Measurements from ENCODE around the gene PALD1. TPM values are rescaled to one million over a fixed set of nuclear protein-coding genes. Genes with fewer than 3 reads are reported as not detected.
A peak's percentile ranks its signal among the peaks of the same experiment; 100 is the strongest.

PALD1 gene
- total RNA-seq, 1 donor from 2014 or later = 9.6 TPM

- no peak overlapping the region for H3K9ac ChIP-seq
- TF ChIP-seq EZH2 (IDR thresholded peaks at IDR 0.05) = no peak
These were observed 82.5 kb downstream of the PALD1 start for GRCh38 chr10:70561070-70561469.

GRCh38 chr10:70561558-70561957, 83.0 kb downstream of the PALD1 start:
- no peak overlapping the region for H3K9ac ChIP-seq
- no peak overlapping the region for H3K4me2 ChIP-seq
- Mint-ChIP-seq H3K4me1 (peaks cover 39% of the 10 kb centered on the region), H3K27ac (peak overlapping the region; percentile 32), H3K4me3 (no peak overlapping the region), H3K27me3 (ENCODE audit: insufficient read depth, low read depth) (peaks cover 3% of the 10 kb centered on the region), H3K9me3 (no peaks in the 10 kb centered on the region), H3K36me3 (no peaks in the 10 kb centered on the region)
- no peak overlapping the region for H2AFZ ChIP-seq (replicated peaks)
- H3K4me3 ChIP-seq = no peak overlapping the region
- H3K9me3 ChIP-seq (ENCODE audit: low read depth) = no peaks in the 10 kb centered on the region
- H3K4me1 ChIP-seq = peaks cover 10% of the 10 kb centered on the region
- no peaks in the 10 kb centered on the region for H3F3A ChIP-seq (ENCODE audit: low read depth)
- no peaks in the 10 kb centered on the region for H3K27me3 ChIP-seq
- no peak overlapping the region for H3K27ac ChIP-seq
- no peak for DNase-seq (ENCODE audit: low spot score)
- TF ChIP-seq EZH2 (IDR thresholded peaks at IDR 0.05) (no peak), CTCF (IDR thresholded peaks at IDR 0.05) (no peak), EZH2phosphoT487 (IDR thresholded peaks at IDR 0.05) (no peak)
- H3K79me2 ChIP-seq (ENCODE audit: low read depth) = no peaks in the 10 kb centered on the region
- H4K20me1 ChIP-seq (ENCODE audit: low read depth) = no peaks in the 10 kb centered on the region
- H3K36me3 ChIP-seq = no peaks in the 10 kb centered on the region

More at GRCh38 chr10:70561070-70561469, 82.5 kb downstream of the PALD1 start:
- Histone ChIP-seq H4K20me1 (ENCODE audit: low read depth) (no peaks in the 10 kb centered on the region), H3K79me2 (ENCODE audit: low read depth) (no peaks in the 10 kb centered on the region), H3K9me3 (ENCODE audit: low read depth) (no peaks in the 10 kb centered on the region), H3K4me3 (no peak overlapping the region), H3K36me3 (no peaks in the 10 kb centered on the region), H2AFZ (replicated peaks) (no peak overlapping the region), H3K27me3 (no peaks in the 10 kb centered on the region), H3K27ac (no peak overlapping the region), H3F3A (ENCODE audit: low read depth) (no peaks in the 10 kb centered on the region), H3K4me2 (no peak overlapping the region), H3K4me1 (peaks cover 10% of the 10 kb centered on the region)
- no peak overlapping the region for H3K4me3 Mint-ChIP-seq
- H3K27me3 Mint-ChIP-seq (ENCODE audit: insufficient read depth, low read depth) = no peaks in the 10 kb centered on the region
- H3K9me3 Mint-ChIP-seq = no peaks in the 10 kb centered on the region
- no peaks in the 10 kb centered on the region for H3K36me3 Mint-ChIP-seq
- no peak for DNase-seq (ENCODE audit: low spot score)
- peaks cover 39% of the 10 kb centered on the region for H3K4me1 Mint-ChIP-seq
- H3K27ac Mint-ChIP-seq = peak overlapping the region; percentile 72

- Mint-ChIP-seq H3K27me3 (ENCODE audit: insufficient read depth, low read depth) (peaks cover 3% of the 10 kb centered on the region), H3K36me3 (no peaks in the 10 kb centered on the region), H3K9me3 (no peaks in the 10 kb centered on the region), H3K4me3 (no peak overlapping the region), H3K27ac (no peak overlapping the region), H3K4me1 (peaks cover 39% of the 10 kb centered on the region)
- Histone ChIP-seq H3K9ac (no peak overlapping the region), H4K20me1 (ENCODE audit: low read depth) (no peaks in the 10 kb centered on the region), H3K4me2 (no peak overlapping the region), H3K27me3 (no peaks in the 10 kb centered on the region), H3K27ac (no peak overlapping the region), H3K9me3 (ENCODE audit: low read depth) (no peaks in the 10 kb centered on the region), H3K4me3 (no peak overlapping the region), H3K4me1 (peaks cover 10% of the 10 kb centered on the region), H2AFZ (replicated peaks) (no peak overlapping the region), H3K36me3 (no peaks in the 10 kb centered on the region), H3F3A (ENCODE audit: low read depth) (no peaks in the 10 kb centered on the region), H3K79me2 (ENCODE audit: low read depth) (no peaks in the 10 kb centered on the region)
- TF ChIP-seq CTCF (IDR thresholded peaks at IDR 0.05) = no peak
- no peak for TF ChIP-seq EZH2 (IDR thresholded peaks at IDR 0.05)
- no peak for TF ChIP-seq EZH2phosphoT487 (IDR thresholded peaks at IDR 0.05)
- DNase-seq (ENCODE audit: low spot score) = no peak
These were observed 83.6 kb downstream of the PALD1 start for GRCh38 chr10:70562036-70562755.

- Mint-ChIP-seq H3K36me3 (no peaks in the 10 kb centered on the region), H3K4me1 (peaks cover 36% of the 10 kb centered on the region), H3K9me3 (no peaks in the 10 kb centered on the region), H3K27me3 (ENCODE audit: insufficient read depth, low read depth) (peaks cover 3% of the 10 kb centered on the region), H3K27ac (peak overlapping the region; percentile 64), H3K4me3 (no peak overlapping the region)
- Histone ChIP-seq H3K4me3 (no peak overlapping the region), H3K4me1 (peaks cover 10% of the 10 kb centered on the region), H3K9me3 (ENCODE audit: low read depth) (no peaks in the 10 kb centered on the region), H3K27ac (no peak overlapping the region), H4K20me1 (ENCODE audit: low read depth) (no peaks in the 10 kb centered on the region), H3K36me3 (no peaks in the 10 kb centered on the region), H3F3A (ENCODE audit: low read depth) (no peaks in the 10 kb centered on the region), H3K27me3 (no peaks in the 10 kb centered on the region), H2AFZ (replicated peaks) (no peak overlapping the region), H3K9ac (no peak overlapping the region), H3K4me2 (no peak overlapping the region), H3K79me2 (ENCODE audit: low read depth) (no peaks in the 10 kb centered on the region)
- TF ChIP-seq CTCF (IDR thresholded peaks at IDR 0.05) (no peak), EZH2 (IDR thresholded peaks at IDR 0.05) (no peak), EZH2phosphoT487 (IDR thresholded peaks at IDR 0.05) (no peak)
- no peak for DNase-seq (ENCODE audit: low spot score)
These were observed 84.7 kb downstream of the PALD1 start for GRCh38 chr10:70563230-70563629.

Data from neural progenitor cell (in vitro differentiated cells).